Measurements from ENCODE around the gene LRRC9.

Gene LRRC9

GRCh38 chr14:59912443-59912842, 7.5 kb upstream of the LRRC9 start:
- TF ChIP-seq CTCF (IDR thresholded peaks at IDR 0.05): no peak
- Histone ChIP-seq H3K4me1 (no peaks in the 10 kb centered on the region), H3K9me3 (no peaks in the 10 kb centered on the region), H3K27me3 (no peaks in the 10 kb centered on the region), H3K27ac (no peak overlapping the region), H3K36me3 (no peaks in the 10 kb centered on the region), H3K4me3 (no peak overlapping the region)
- intact Hi-C loops (cut with DNase I; ENCODE audit: low total_unique reads): no loop called here
- DNase-seq: no peak

GRCh38 chr14:59913187-59913586, 6.8 kb upstream of the LRRC9 start:
- no peaks in the 10 kb centered on the region for H3K4me1 ChIP-seq
- TF ChIP-seq CTCF (IDR thresholded peaks at IDR 0.05): no peak
- no peak overlapping the region for H3K27ac ChIP-seq
- intact Hi-C loops (cut with DNase I; ENCODE audit: low total_unique reads): no loop called here
- H3K4me3 ChIP-seq: no peak overlapping the region
- no peaks in the 10 kb centered on the region for H3K9me3 ChIP-seq
- no peaks in the 10 kb centered on the region for H3K36me3 ChIP-seq
- DNase-seq: no peak
- no peaks in the 10 kb centered on the region for H3K27me3 ChIP-seq

DNA sequence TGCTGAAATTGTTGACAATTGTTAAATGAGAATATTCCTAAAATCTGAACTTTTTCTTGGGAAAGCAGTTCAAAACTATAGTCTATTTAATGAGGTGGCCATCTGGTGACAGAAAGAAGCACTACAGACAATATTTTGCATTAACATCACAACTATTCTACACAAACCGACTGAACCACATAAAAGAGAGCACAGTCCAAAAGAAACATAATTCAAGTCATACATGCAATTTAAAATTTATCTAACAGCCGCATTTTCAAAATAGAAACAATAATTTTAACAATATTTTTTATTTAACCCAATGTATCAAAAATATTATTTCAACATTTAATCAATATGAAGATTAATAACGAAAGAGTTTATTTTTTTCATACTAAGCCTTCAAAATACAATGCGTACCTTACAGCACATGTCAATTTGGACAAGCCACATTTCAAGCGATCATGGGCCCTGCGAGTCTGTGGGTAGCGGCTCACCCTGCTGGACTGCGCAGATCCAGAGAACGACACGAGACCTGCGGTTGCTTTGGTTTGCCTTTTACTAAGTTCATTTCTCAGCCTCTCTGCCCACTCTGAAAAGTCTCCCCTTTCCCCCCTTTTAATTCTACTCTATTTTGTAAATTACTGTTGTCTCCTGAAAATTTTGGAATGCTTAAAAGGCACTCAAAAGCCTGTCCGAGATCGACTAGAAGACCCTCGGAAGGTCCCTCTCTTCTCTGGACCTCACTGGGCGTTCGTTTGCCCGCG, 947 bp upstream of the LRRC9 start:
- peaks cover 0 to 6% of the 10 kb centered on the region in 2 donors for H3K27me3 ChIP-seq
- H3K4me1 ChIP-seq: peaks cover 0 to 13% (median 8%) of the 10 kb centered on the region in 4 donors
- H3K4me3 ChIP-seq: peak overlapping the region; percentile 41 to 57
- H3K27ac ChIP-seq: no peak overlapping the region
- intact Hi-C loops (cut with DNase I; ENCODE audit: low total_unique reads): no loop called here
- H3K36me3 ChIP-seq: no peaks in the 10 kb centered on the region
- TF ChIP-seq CTCF (IDR thresholded peaks at IDR 0.05): peak; percentile 43 to 65
- peak in 1 of 2 donors; percentile 66 for DNase-seq
- no peaks in the 10 kb centered on the region for H3K9me3 ChIP-seq

DNA sequence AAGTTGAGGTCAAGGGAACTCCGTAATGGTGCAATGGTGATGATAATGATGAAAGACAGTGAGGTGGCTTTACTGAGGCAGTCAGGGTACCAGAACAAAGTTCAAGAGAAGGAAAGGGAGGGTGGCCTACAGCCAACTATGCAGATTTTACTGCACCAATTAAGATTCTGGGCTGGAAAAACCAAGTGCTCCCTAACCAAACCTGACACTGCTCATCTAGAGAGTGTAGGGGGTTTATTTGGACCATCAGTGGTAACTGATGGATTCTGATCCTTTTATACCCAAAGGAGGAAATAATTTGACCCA, 387 bp downstream of the LRRC9 start:
- H3K9me3 ChIP-seq: no peaks in the 10 kb centered on the region
- no peak overlapping the region for H3K27ac ChIP-seq
- no peaks in the 10 kb centered on the region for H3K36me3 ChIP-seq
- no peak for TF ChIP-seq CTCF (IDR thresholded peaks at IDR 0.05)
- intact Hi-C loops (cut with DNase I; ENCODE audit: low total_unique reads): no loop called here
- no peak for DNase-seq
- no peak overlapping the region for H3K4me3 ChIP-seq
- peaks cover 0 to 13% (median 8%) of the 10 kb centered on the region in 4 donors for H3K4me1 ChIP-seq
- H3K27me3 ChIP-seq: peaks cover 0 to 6% of the 10 kb centered on the region in 2 donors

DNA sequence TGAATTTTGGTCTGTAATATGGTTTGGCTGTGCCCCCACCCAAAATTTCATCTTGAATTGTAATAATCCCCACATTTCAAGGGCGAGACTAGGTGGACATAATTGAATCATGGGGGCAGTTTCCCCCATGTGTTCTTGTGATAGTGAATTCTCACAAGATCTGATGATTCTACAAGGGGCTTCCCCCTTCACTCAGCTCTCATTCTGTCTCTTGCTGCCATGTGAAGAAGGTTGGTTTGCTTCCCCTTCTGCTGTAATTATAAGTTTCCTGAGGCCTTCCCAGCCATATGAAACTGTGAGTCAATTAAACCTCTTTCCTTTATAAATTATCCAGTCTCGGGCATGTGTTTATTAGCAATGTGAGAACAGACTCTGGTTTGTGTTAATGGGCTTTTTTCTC, 5.9 kb downstream of the LRRC9 start:
- H3K4me1 ChIP-seq: no peaks in the 10 kb centered on the region
- H3K36me3 ChIP-seq: no peaks in the 10 kb centered on the region
- H3K27me3 ChIP-seq: no peaks in the 10 kb centered on the region
- intact Hi-C loops (cut with DNase I; ENCODE audit: low total_unique reads): no loop called here
- no peak for DNase-seq
- no peaks in the 10 kb centered on the region for H3K9me3 ChIP-seq
- TF ChIP-seq CTCF (IDR thresholded peaks at IDR 0.05): no peak
- H3K4me3 ChIP-seq: no peak overlapping the region
- no peak overlapping the region for H3K27ac ChIP-seq

DNA sequence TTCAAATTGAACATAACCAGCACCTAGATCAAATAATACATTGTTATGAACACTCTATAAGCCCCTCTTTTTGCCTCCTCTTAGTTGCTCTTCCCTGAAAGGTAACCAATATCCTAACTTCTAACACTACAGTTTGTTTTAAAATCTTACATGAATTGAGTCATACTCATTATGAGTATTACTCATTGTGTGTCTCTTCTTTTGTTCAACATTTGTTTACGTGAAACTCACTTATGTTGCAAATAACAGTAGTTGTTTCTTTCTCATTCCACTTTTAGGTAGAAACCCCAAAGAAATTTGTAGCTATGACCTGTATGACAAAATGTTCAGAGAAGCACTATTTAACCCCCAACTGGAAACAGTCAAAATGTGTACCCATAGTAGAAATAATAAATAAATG, 6.6 kb downstream of the LRRC9 start:
- H3K27ac ChIP-seq: no peak overlapping the region
- H3K4me1 ChIP-seq: no peaks in the 10 kb centered on the region
- TF ChIP-seq CTCF (IDR thresholded peaks at IDR 0.05): no peak
- DNase-seq: no peak
- H3K9me3 ChIP-seq: no peaks in the 10 kb centered on the region
- H3K4me3 ChIP-seq: no peak overlapping the region
- no peaks in the 10 kb centered on the region for H3K36me3 ChIP-seq
- intact Hi-C loops (cut with DNase I; ENCODE audit: low total_unique reads): no loop called here
- no peaks in the 10 kb centered on the region for H3K27me3 ChIP-seq

Data from tibial artery (tissue), 4 donors.